HepG2 (cell line): Measurements from ENCODE around the gene TRABD. TPM values are rescaled to one million over a fixed set of nuclear protein-coding genes. Genes with fewer than 3 reads are reported as not detected.
A peak's percentile ranks its signal among the peaks of the same experiment; 100 is the strongest.

Experiments
- ATAC-seq: fragments of 200-7000 bp; cut with Tn5 transposase; 3 replicates; pipeline ENCODE4 v1.9.1; 2020; ENCODE audit warnings: mild to moderate bottlenecking, moderate library complexity
- BruUV-seq: library from RNA; stranded (reverse); fragments of 400-500 nt; replicated peaks from 2 replicates; lab custom pipeline; 2021; lab: Mats Ljungman, UMichigan
- CTCF ChIA-PET: fragments of 300-600 bp; formaldehyde crosslinking; extraction: SDS; loops from one replicate; lab custom pipeline; 2021; ENCODE audit warnings: low total read pairs, inconsistent platforms, low intra/inter-chr PET ratio; lab: Yijun Ruan, JAX
- POLR2A ChIA-PET: fragments of 350-600 bp; sonication (Branson Sonifier 250); formaldehyde crosslinking; loops from one replicate; lab custom pipeline; 2020; ENCODE audit warnings: antibody characterized with exemption, inconsistent platforms; lab: Yijun Ruan, JAX
- DNase-seq: peaks from one replicate; pipeline ENCODE4 v3.0.0-alpha.2; 2015; ENCODE audit warnings: low spot score
- FAIRE-seq: peaks from 3 replicates; lab custom pipeline; 2011; peaks lifted over from hg19 to GRCh38; lab: Jason Lieb, UNC
- H2AFZ ChIP-seq: one replicate; pipeline ENCODE4 v1.6.1; 2011; ENCODE audit warnings: low read length, inconsistent platforms
- H3K27ac ChIP-seq: fragments of 300-600 bp; 3 replicates; pipeline ENCODE4 v1.8.0; 2011; ENCODE audit warnings: mixed run types, mild to moderate bottlenecking, mixed read lengths, low read length, inconsistent platforms; ENCODE audit not compliant: insufficient read depth; ENCODE audit errors: extremely low read length
- H3K27me3 ChIP-seq, 2 experiments: fragments of 200-600 bp in 1 of 2; 2 replicates in 1 of 2; 3 replicates in 1 of 2; pipeline versions ENCODE4 v1.6.0 to v1.8.0; 2011; ENCODE audit warnings: low read length in 2 of 2, mild to moderate bottlenecking in 2 of 2, moderate library complexity in 2 of 2, inconsistent platforms in 1 of 2; ENCODE audit not compliant: insufficient read depth in 2 of 2, control insufficient read depth in 1 of 2
- H3K36me3 ChIP-seq, 2 experiments: fragments of 200-600 bp in 1 of 2; replicated peaks in 1 of 2; 2 replicates in 1 of 2; 3 replicates in 1 of 2; pipeline versions ENCODE4 v1.5.1 to v1.8.0; 2011; ENCODE audit warnings: low read length in 2 of 2, inconsistent platforms in 1 of 2; ENCODE audit not compliant: insufficient read depth in 2 of 2, control insufficient read depth in 1 of 2
- H3K4me1 ChIP-seq: 2 replicates; pipeline ENCODE4 v1.5.1; 2012; ENCODE audit warnings: low read length, inconsistent platforms; ENCODE audit not compliant: insufficient read depth
- H3K4me2 ChIP-seq: 2 replicates; pipeline ENCODE4 v1.6.0; 2011; ENCODE audit warnings: low read depth, low read length, inconsistent platforms
- H3K4me3 ChIP-seq, 3 experiments: fragments of 200-600 bp in 1 of 3; sonication (generic), shearing (Covaris generic) in 1 of 3; replicated peaks in 1 of 3; 2 replicates each; pipeline ENCODE4 v1.5.1; 2011 to 2016; ENCODE audit warnings: low read length in 3 of 3, inconsistent platforms in 2 of 3, low read depth in 2 of 3, mild to moderate bottlenecking in 2 of 3, control low read depth in 1 of 3, mixed read lengths in 1 of 3; ENCODE audit not compliant: insufficient read depth in 1 of 3
- H3K79me2 ChIP-seq: one replicate; pipeline ENCODE4 v1.6.1; 2011; ENCODE audit warnings: low read length, inconsistent platforms; ENCODE audit not compliant: insufficient read depth
- H3K9ac ChIP-seq: 2 replicates; pipeline ENCODE4 v1.6.0; 2011; ENCODE audit warnings: mild to moderate bottlenecking, low read depth, low read length, inconsistent platforms; ENCODE audit not compliant: insufficient read depth
- H3K9me3 ChIP-seq: 2 replicates; pipeline ENCODE4 v1.5.1; 2012; ENCODE audit warnings: mild to moderate bottlenecking, low read length
- H4K20me1 ChIP-seq: 2 replicates; pipeline ENCODE4 v1.6.0; 2011; ENCODE audit warnings: inconsistent platforms, mild to moderate bottlenecking, low read length, moderate library complexity; ENCODE audit not compliant: insufficient read depth
- DZIP1 ChIP-seq: sonication (generic); formaldehyde crosslinking; IDR thresholded peaks from 2 replicates; pipeline ENCODE4 v1.5.0; 2020; ENCODE audit warnings: mild to moderate bottlenecking, missing genetic modification reagents
- E2F1 ChIP-seq: sonication (generic); formaldehyde crosslinking; IDR thresholded peaks from 2 replicates; pipeline ENCODE4 v1.5.0; 2020; ENCODE audit warnings: missing genetic modification reagents
- MIER3 ChIP-seq: IDR thresholded peaks from 2 replicates; pipeline ENCODE4 v1.6.1; 2016; ENCODE audit warnings: missing compliant biosample characterization, borderline replicate concordance
- SALL2 ChIP-seq: sonication (generic); formaldehyde crosslinking; IDR thresholded peaks from 2 replicates; pipeline ENCODE4 v1.8.1; 2023; ENCODE audit warnings: mild to moderate bottlenecking, missing genetic modification reagents, inconsistent platforms
- SAP130 ChIP-seq: IDR thresholded peaks from 2 replicates; pipeline ENCODE4 v1.6.1; 2016; ENCODE audit warnings: low read depth
- SKIL ChIP-seq: sonication (generic); formaldehyde crosslinking; IDR thresholded peaks from 2 replicates; pipeline ENCODE4 v1.8.0; 2022; ENCODE audit warnings: missing genetic modification reagents, mild to moderate bottlenecking, moderate library complexity, borderline replicate concordance
- TFAP4 ChIP-seq: sonication (generic); IDR thresholded peaks from 2 replicates; pipeline ENCODE4 v1.6.1; 2016; ENCODE audit warnings: low read depth, borderline replicate concordance
- ZFP90 ChIP-seq: sonication (generic); formaldehyde crosslinking; IDR thresholded peaks from 2 replicates; pipeline ENCODE4 v1.8.0; 2022; ENCODE audit warnings: missing genetic modification reagents, mild to moderate bottlenecking, inconsistent platforms, borderline replicate concordance
- ZNF256 ChIP-seq: sonication (generic); formaldehyde crosslinking; conservative IDR thresholded peaks from 2 replicates; pipeline ENCODE4 v1.4.0; 2020; ENCODE audit warnings: missing genetic modification reagents
- ZNF280D ChIP-seq: sonication (generic); formaldehyde crosslinking; IDR thresholded peaks from 2 replicates; pipeline ENCODE4 v1.5.1; 2020; ENCODE audit warnings: mild to moderate bottlenecking, missing genetic modification reagents
- ZNF383 ChIP-seq: sonication (generic); formaldehyde crosslinking; IDR thresholded peaks from 2 replicates; pipeline ENCODE4 v1.4.0; 2020; ENCODE audit warnings: missing genetic modification reagents, mild to moderate bottlenecking, borderline replicate concordance
- ZNF557 ChIP-seq: sonication (generic); formaldehyde crosslinking; IDR thresholded peaks from 2 replicates; pipeline ENCODE4 v1.4.0; 2020; ENCODE audit warnings: missing genetic modification reagents
- ZNF792 ChIP-seq: IDR thresholded peaks from 2 replicates; pipeline ENCODE4 v1.6.1; 2016
- ZNF841 ChIP-seq: sonication (generic); formaldehyde crosslinking; IDR thresholded peaks from 2 replicates; pipeline ENCODE4 v1.8.1; 2023; ENCODE audit warnings: missing genetic modification reagents, borderline replicate concordance
- WGBS: methylation state at CpG from one replicate; pipeline ENCODE4 v1.1.6; 2017; ENCODE audit warnings: low lambda C conversion rate; 5-methylcytosine and 5-hydroxymethylcytosine counted together
- in situ Hi-C: cut with HindIII; loops from 2 replicates; pipeline ENCODE4 v1.10.0; 2017; ENCODE audit warnings: low pct_unique_long_range_greater_than_20kb; ENCODE audit not compliant: extremely low pct_ligation_motif_present
- intact Hi-C: fragments of 100-400 bp; cut with micrococcal nuclease; formaldehyde crosslinking; loops from one replicate; pipeline ENCODE4 v1.10.0; 2022; ENCODE audit not compliant: unreplicated experiment
- polyA plus RNA-seq, 8 experiments: library from polyadenylated mRNA; depleted of rRNA in 3 of 8; stranded (reverse) in 7 of 8; unstranded in 1 of 8; fragments of >200 nt; fragmentation: Illumina TruSeq in 4 of 8; extraction: Trizol in 4 of 8; gene quantifications; 2 replicates each; pipeline versions ENCODE4 v1.2.1 to v1.2.3, GENCODE V29; 2011 to 2016; ENCODE audit warnings: low read depth in 4 of 8, missing spikeins in 1 of 8, mixed read lengths in 1 of 8; ENCODE audit not compliant: insufficient read depth in 1 of 8
- total RNA-seq, 5 experiments: library from RNA; depleted of rRNA; stranded (reverse); fragments of >200 nt; fragmentation: Illumina TruSeq; extraction: Trizol; gene quantifications; 2 replicates each; pipeline ENCODE4 v1.2.3, GENCODE V29; 2016; ENCODE audit warnings: low read depth in 1 of 5

TRABD gene
- total and polyA plus RNA-seq, 2 of the 13 experiments (the other 11 are each of a cell fraction or from before 2014, with no cell fraction given): 21.5 to 28.9 TPM

GRCh38 chr22:50148166-50148500 is 37.6 kb upstream of the TRABD start:
- 39% methylated on average over 10 of the region's 12 CpGs for WGBS
- DNase-seq: no peak
- no peak for ATAC-seq
- POLR2A ChIA-PET: no interaction called here
- Histone ChIP-seq H3K79me2 (no peaks in the 10 kb centered on the region), H3K27ac (no peak overlapping the region), H3K9me3 (no peaks in the 10 kb centered on the region), H3K4me1 (peaks cover 80% of the 10 kb centered on the region), H4K20me1 (no peaks in the 10 kb centered on the region), H3K36me3 (no peaks in the 10 kb centered on the region), H3K9ac (no peak overlapping the region), H3K4me3 (peak overlapping the region in 2 of 3 experiments; percentile 24 to 60; a peak in 4 of 6 replicates), H3K27me3 (peaks cover 2 to 44% of the 10 kb centered on the region in 2 experiments; a peak in 4 of 5 replicates), H3K4me2 (peak overlapping the region; percentile 86), H2AFZ (no peak overlapping the region)
- intact Hi-C loops (loop anchor here (5.0 kb wide), 2 partner anchors 46 to 381 kb away; no protein-coding TSS in a partner anchor), in situ Hi-C loops (loop anchor here (5.0 kb wide), 1 partner anchor 59 kb away; no protein-coding TSS in a partner anchor)
- FAIRE-seq: no peak
- CTCF ChIA-PET: interaction anchor here (4.3 kb wide), 1 partner anchor 62 kb away, joined by 39 read pairs; no protein-coding TSS in a partner anchor
- BruUV-seq: no TSS peak
- TF ChIP-seq ZNF841 (CRISPR knock-in tag) (no peak), ZNF557 (CRISPR knock-in tag) (no peak), DZIP1 (CRISPR knock-in tag) (no peak), ZFP90 (CRISPR knock-in tag) (no peak), SKIL (CRISPR knock-in tag) (no peak), ZNF280D (CRISPR knock-in tag) (no peak), TFAP4 (no peak), ZNF792 (CRISPR knock-in tag) (no peak), SALL2 (CRISPR knock-in tag) (no peak), ZNF256 (CRISPR knock-in tag) (no peak), ZNF383 (CRISPR knock-in tag) (no peak), E2F1 (no peak), SAP130 (no peak), MIER3 (CRISPR knock-in tag) (no peak)
